K562 (cell line): Measurements from ENCODE around the gene RSF1. TPM values are rescaled to one million over a fixed set of nuclear protein-coding genes. Genes with fewer than 3 reads are reported as not detected.

ENCODE experiments used
- ATAC-seq: fragments of 200-7000 bp; cut with Tn5 transposase; 3 replicates; pipeline ENCODE4 v1.9.1; 2020; ENCODE audit warnings: moderate library complexity
- BruUV-seq: library from RNA; stranded (reverse); fragments of 400-500 nt; replicated peaks from 2 replicates; lab custom pipeline; 2021; lab: Mats Ljungman, UMichigan
- CTCF ChIA-PET: fragments of 300-600 bp; formaldehyde crosslinking; extraction: SDS; loops from one replicate; lab custom pipeline; 2021; ENCODE audit warnings: low intra/inter-chr PET ratio; lab: Yijun Ruan, JAX
- POLR2A ChIA-PET: fragments of 300-600, 350-650 bp; sonication (Branson Sonifier 250); formaldehyde crosslinking; extraction: SDS; loops from one replicate; lab custom pipeline; 2021; ENCODE audit warnings: antibody characterized with exemption, inconsistent platforms; lab: Yijun Ruan, JAX
- DNase-seq, 4 experiments: peaks; one replicate each; pipeline versions ENCODE4 v3.0.0 to v3.0.0-alpha.2; 2011 to 2018; ENCODE audit warnings: low spot score in 3 of 4, mixed read lengths in 3 of 4; ENCODE audit errors: extremely low read depth in 1 of 4
- FAIRE-seq: peaks from 2 replicates; lab custom pipeline; 2011; peaks lifted over from hg19 to GRCh38; lab: Jason Lieb, UNC
- H2AFZ ChIP-seq: 2 replicates; pipeline ENCODE4 v1.6.0; 2011; ENCODE audit warnings: low read depth, low read length, control low read depth, inconsistent platforms
- H3K27ac ChIP-seq: fragments of 200-600 bp; 3 replicates; pipeline ENCODE4 v1.8.0; 2011; ENCODE audit warnings: low read depth, mild to moderate bottlenecking, control low read depth, inconsistent platforms, low read length, moderate library complexity, mixed read lengths; ENCODE audit errors: extremely low read depth
- H3K27me3 ChIP-seq, 2 experiments: fragments of 300-600 bp in 1 of 2; 2 replicates in 1 of 2; 3 replicates in 1 of 2; pipeline versions ENCODE4 v1.6.0 to v1.8.0; 2011; ENCODE audit warnings: inconsistent platforms in 2 of 2, low read length in 2 of 2, mild to moderate bottlenecking in 1 of 2, mixed read lengths in 1 of 2, moderate library complexity in 1 of 2; ENCODE audit not compliant: control insufficient read depth in 2 of 2, insufficient read depth in 2 of 2
- H3K36me3 ChIP-seq: fragments of 300-600 bp; 3 replicates; pipeline ENCODE4 v1.8.0; 2011; ENCODE audit warnings: mild to moderate bottlenecking, low read length, inconsistent platforms; ENCODE audit not compliant: control insufficient read depth, insufficient read depth
- H3K4me1 ChIP-seq, 2 experiments: fragments of 200-600 bp in 1 of 2; replicated peaks in 1 of 2; 2 replicates in 1 of 2; 3 replicates in 1 of 2; pipeline versions ENCODE4 v1.5.1 to v1.8.0; 2011; ENCODE audit warnings: inconsistent platforms in 2 of 2, low read length in 2 of 2, mild to moderate bottlenecking in 1 of 2, mixed read lengths in 1 of 2, moderate library complexity in 1 of 2; ENCODE audit not compliant: control insufficient read depth in 2 of 2, insufficient read depth in 2 of 2
- H3K4me2 ChIP-seq: 2 replicates; pipeline ENCODE4 v1.6.1; 2011; ENCODE audit warnings: low read length, control low read depth, inconsistent platforms, mixed read lengths; ENCODE audit not compliant: insufficient read depth
- H3K4me3 ChIP-seq: fragments of 200-600 bp; sonication (generic), shearing (Covaris generic); 2 replicates; pipeline ENCODE4 v1.5.1; 2016; ENCODE audit warnings: control low read depth, inconsistent platforms
- H3K79me2 ChIP-seq: fragments of 200-600 bp; 3 replicates; pipeline ENCODE4 v1.8.0; 2011; ENCODE audit warnings: low read length, inconsistent platforms; ENCODE audit not compliant: control insufficient read depth, insufficient read depth
- H3K9ac ChIP-seq, 2 experiments: 2 replicates each; pipeline versions ENCODE4 v1.6.0 to v1.6.1; 2011; ENCODE audit warnings: low read depth in 2 of 2, low read length in 2 of 2, control low read depth in 1 of 2, inconsistent platforms in 1 of 2, mild to moderate bottlenecking in 1 of 2, mixed read lengths in 1 of 2; ENCODE audit not compliant: insufficient read depth in 1 of 2
- H3K9me1 ChIP-seq: one replicate; pipeline ENCODE4 v1.6.0; 2011; ENCODE audit warnings: inconsistent platforms, mild to moderate bottlenecking, low read length, moderate library complexity; ENCODE audit not compliant: control insufficient read depth, insufficient read depth
- H3K9me3 ChIP-seq: replicated peaks from 2 replicates; pipeline ENCODE4 v1.5.1; 2011; ENCODE audit warnings: low read depth, low read length, inconsistent platforms; ENCODE audit not compliant: control insufficient read depth, insufficient read depth
- H4K20me1 ChIP-seq: replicated peaks from 2 replicates; pipeline ENCODE4 v1.6.1; 2011; ENCODE audit warnings: low read length, inconsistent platforms, mixed read lengths; ENCODE audit not compliant: control insufficient read depth, insufficient read depth
- C11orf30 ChIP-seq: fragments of 450-650 bp; IDR thresholded peaks from 2 replicates; pipeline ENCODE4 v1.6.1; 2016; ENCODE audit warnings: low read depth, mild to moderate bottlenecking
- SMAD1 ChIP-seq: fragments of 150-350 bp; IDR thresholded peaks from 2 replicates; pipeline ENCODE4 v1.6.1; 2014; ENCODE audit warnings: low read length, low read depth; ENCODE audit not compliant: partially characterized antibody
- ZBTB17 ChIP-seq: fragments of 450-650 bp; formaldehyde crosslinking; IDR thresholded peaks from 2 replicates; pipeline ENCODE4 v1.4.0; 2020; ENCODE audit warnings: mild to moderate bottlenecking
- ZNF274 ChIP-seq: IDR thresholded peaks from 2 replicates; pipeline ENCODE4 v1.6.1; 2011; ENCODE audit warnings: low read depth, mild to moderate bottlenecking, low read length, moderate library complexity, borderline replicate concordance
- ZNF316 ChIP-seq: fragments of 450-650 bp; IDR thresholded peaks from 2 replicates; pipeline ENCODE4 v1.6.1; 2016
- in situ Hi-C: fragments of 300-500 bp; cut with MboI; formaldehyde crosslinking; loops from 4 replicates; pipeline ENCODE4 v1.15.0; 2018; ENCODE audit warnings: inconsistent platforms, mixed read lengths
- intact Hi-C: fragments of 100-400 bp; cut with micrococcal nuclease; formaldehyde crosslinking; loops from 2 replicates; pipeline ENCODE4 v1.14.2; 2022
- polyA plus RNA-seq, 8 experiments: library from polyadenylated mRNA; depleted of rRNA in 4 of 8; stranded (reverse) in 5 of 8; unstranded in 3 of 8; fragments of >200 nt; fragmentation: Nextera tagmentation in 2 of 8; fragmentation: Illumina TruSeq in 1 of 8; extraction: Ambion mirVana in 2 of 8; extraction: Trizol in 1 of 8; gene quantifications; 2 replicates each; pipeline versions ENCODE4 v1.2.1 to v1.2.3, GENCODE V29; 2011 to 2014; ENCODE audit warnings: inconsistent platforms in 1 of 8, missing spikeins in 1 of 8
- total RNA-seq, 7 experiments: library from RNA; depleted of rRNA in 6 of 7; stranded (reverse); fragments of >200 nt in 6 of 7; fragmentation: Illumina TruSeq in 2 of 7; extraction: Trizol in 2 of 7; gene quantifications; 2 replicates each; pipeline versions ENCODE4 v1.2.1 to v1.2.3, GENCODE V29; 2011 to 2021; ENCODE audit warnings: low replicate concordance in 1 of 7
- TF ChIP-seq, protein P1 (sequence below): fragments of 450-650 bp; conservative IDR thresholded peaks from 2 replicates; pipeline ENCODE4 v1.6.1; 2016; ENCODE audit warnings: missing genetic modification characterization, low read depth, mild to moderate bottlenecking, control low read depth, missing compliant biosample characterization

Gene RSF1
- total and polyA plus RNA-seq, 9 of the 15 experiments (the other 6 are each of a cell fraction or from before 2014, with no cell fraction given) = 9.7 to 63.6 (median 42.8) TPM

DNA sequence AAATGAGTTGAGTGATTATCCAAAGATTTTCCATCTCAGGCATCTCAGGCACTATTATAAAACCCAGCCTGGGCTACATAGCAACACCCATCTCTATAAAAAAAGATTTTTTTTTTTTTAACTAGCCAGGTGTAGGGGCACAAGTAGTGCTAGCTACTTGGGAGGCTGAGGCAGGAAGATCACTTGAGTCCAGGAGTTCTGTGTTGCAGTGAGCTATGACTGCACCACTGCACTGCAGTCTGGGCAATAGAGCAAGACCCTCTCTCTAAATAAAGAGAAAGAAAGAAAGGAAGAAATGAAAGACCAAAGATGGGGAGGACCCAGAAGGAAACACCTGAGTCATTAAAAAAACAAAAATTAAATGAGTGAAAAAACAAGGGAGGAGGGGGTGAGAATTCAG, 14.1 kb downstream of the RSF1 start:
- no peaks in the 10 kb centered on the region for H3K9me3 ChIP-seq
- peaks cover 29% of the 10 kb centered on the region; the same call in 2 of the 3 replicates for H3K36me3 ChIP-seq
- POLR2A ChIA-PET = interaction anchor here (0.8 kb wide), 1 partner anchor 623 kb away, joined by 4 read pairs; no protein-coding TSS in a partner anchor
- in situ Hi-C loops (no loop called here), intact Hi-C loops (no loop called here)
- CTCF ChIA-PET = no interaction called here
- peaks cover 89% of the 10 kb centered on the region for H3K79me2 ChIP-seq
- no TSS peak for BruUV-seq
- ATAC-seq = no peak
- H3K9ac ChIP-seq = no peak overlapping the region
- FAIRE-seq = no peak
- H3K4me1 ChIP-seq = peaks cover 0 to 11% of the 10 kb centered on the region in 2 experiments; a peak in 2 of 5 replicates
- no peak overlapping the region for H3K4me2 ChIP-seq
- TF ChIP-seq, protein P1, sequence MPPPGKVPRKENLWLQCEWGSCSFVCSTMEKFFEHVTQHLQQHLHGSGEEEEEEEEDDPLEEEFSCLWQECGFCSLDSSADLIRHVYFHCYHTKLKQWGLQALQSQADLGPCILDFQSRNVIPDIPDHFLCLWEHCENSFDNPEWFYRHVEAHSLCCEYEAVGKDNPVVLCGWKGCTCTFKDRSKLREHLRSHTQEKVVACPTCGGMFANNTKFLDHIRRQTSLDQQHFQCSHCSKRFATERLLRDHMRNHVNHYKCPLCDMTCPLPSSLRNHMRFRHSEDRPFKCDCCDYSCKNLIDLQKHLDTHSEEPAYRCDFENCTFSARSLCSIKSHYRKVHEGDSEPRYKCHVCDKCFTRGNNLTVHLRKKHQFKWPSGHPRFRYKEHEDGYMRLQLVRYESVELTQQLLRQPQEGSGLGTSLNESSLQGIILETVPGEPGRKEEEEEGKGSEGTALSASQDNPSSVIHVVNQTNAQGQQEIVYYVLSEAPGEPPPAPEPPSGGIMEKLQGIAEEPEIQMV = 0 out of 2 replicates have a peak, but pooled peaks have one; percentile 35
- TF ChIP-seq ZBTB17 (no peak), ZNF274 (no peak), SMAD1 (no peak), ZNF316 (peak; percentile 43), C11orf30 (peak; percentile 25; the same call in 1 of the 2 replicates)
- H2AFZ ChIP-seq = no peak overlapping the region
- no peak overlapping the region for H3K27ac ChIP-seq
- H3K27me3 ChIP-seq = no peaks in the 10 kb centered on the region
- no peaks in the 10 kb centered on the region; the same call in 1 of the 2 replicates for H4K20me1 ChIP-seq
- H3K4me3 ChIP-seq = no peak overlapping the region
- DNase-seq = no peak
- H3K9me1 ChIP-seq = no peaks in the 10 kb centered on the region
